HepG2 (cell line): ENCODE measurements around the gene GRB2. TPM values are rescaled to one million over a fixed set of nuclear protein-coding genes. Genes with fewer than 3 reads are reported as not detected.
A peak's percentile ranks its signal among the peaks of the same experiment; 100 is the strongest.

Experiments
- HNRNPL ChIP-seq: fragments of 200-400 bp; formaldehyde crosslinking; IDR thresholded peaks from 2 replicates; pipeline ENCODE4 v1.6.1; 2017; ENCODE audit warnings: mild to moderate bottlenecking, low read depth, low read length
- KDM5A ChIP-seq: fragments of 200-600 bp; sonication (generic); IDR thresholded peaks from 2 replicates; pipeline ENCODE4 v1.7.0; 2018; ENCODE audit warnings: antibody characterized with exemption, mild to moderate bottlenecking, low read length, borderline replicate concordance
- MEIS2 ChIP-seq: sonication (generic); formaldehyde crosslinking; IDR thresholded peaks from 2 replicates; pipeline ENCODE4 v1.9.0; 2021; ENCODE audit warnings: mild to moderate bottlenecking, missing genetic modification reagents
- MNT ChIP-seq: fragments of 450-650 bp; IDR thresholded peaks from 2 replicates; pipeline ENCODE4 v1.6.1; 2016
- PRDM15 ChIP-seq: sonication (generic); formaldehyde crosslinking; IDR thresholded peaks from 2 replicates; pipeline ENCODE4 v1.4.0; 2020; ENCODE audit warnings: missing genetic modification reagents
- ZBTB8A ChIP-seq: sonication (generic); formaldehyde crosslinking; IDR thresholded peaks from 2 replicates; pipeline ENCODE4 v1.4.0; 2020; ENCODE audit warnings: mild to moderate bottlenecking, low read depth, missing genetic modification reagents, borderline replicate concordance
- ZNF275 ChIP-seq: sonication (generic); formaldehyde crosslinking; IDR thresholded peaks from 2 replicates; pipeline ENCODE4 v1.8.0; 2022; ENCODE audit warnings: missing genetic modification reagents, mild to moderate bottlenecking, inconsistent platforms, borderline replicate concordance
- ZNF318 ChIP-seq: sonication (generic); formaldehyde crosslinking; IDR thresholded peaks from 2 replicates; pipeline ENCODE4 v1.4.0; 2020; ENCODE audit warnings: mild to moderate bottlenecking, missing genetic modification reagents
- ZNF572 ChIP-seq: sonication (generic); formaldehyde crosslinking; IDR thresholded peaks from 2 replicates; pipeline ENCODE4 v1.5.1; 2020; ENCODE audit warnings: mild to moderate bottlenecking, missing genetic modification reagents
- ZNF792 ChIP-seq: IDR thresholded peaks from 2 replicates; pipeline ENCODE4 v1.6.1; 2016
- ZNF891 ChIP-seq: sonication (generic); formaldehyde crosslinking; IDR thresholded peaks from 2 replicates; pipeline ENCODE4 v1.5.0; 2020; ENCODE audit warnings: mild to moderate bottlenecking, missing genetic modification reagents
- polyA plus RNA-seq, 8 experiments: library from polyadenylated mRNA; depleted of rRNA in 3 of 8; stranded (reverse) in 7 of 8; unstranded in 1 of 8; fragments of >200 nt; fragmentation: Illumina TruSeq in 4 of 8; extraction: Trizol in 4 of 8; gene quantifications; 2 replicates each; pipeline versions ENCODE4 v1.2.1 to v1.2.3, GENCODE V29; 2011 to 2016; ENCODE audit warnings: low read depth in 4 of 8, missing spikeins in 1 of 8, mixed read lengths in 1 of 8; ENCODE audit not compliant: insufficient read depth in 1 of 8
- total RNA-seq, 5 experiments: library from RNA; depleted of rRNA; stranded (reverse); fragments of >200 nt; fragmentation: Illumina TruSeq; extraction: Trizol; gene quantifications; 2 replicates each; pipeline ENCODE4 v1.2.3, GENCODE V29; 2016; ENCODE audit warnings: low read depth in 1 of 5

Gene GRB2
- total and polyA plus RNA-seq, 2 of the 13 experiments (the other 11 are each of a cell fraction or from before 2014, with no cell fraction given) = 84.6 to 92.3 TPM

GRCh38 chr17:75288770-75289114 is 116.7 kb downstream of the GRB2 start (continued):
- TF ChIP-seq ZNF318 (CRISPR knock-in tag) (peak; percentile 84; the same call in 1 of the 2 replicates), HNRNPL (peak; percentile 59; the same call in 1 of the 2 replicates), ZNF792 (CRISPR knock-in tag) (no peak), ZNF275 (peak; percentile 76), ZNF572 (CRISPR knock-in tag) (no peak), PRDM15 (peak; percentile 63; the same call in 1 of the 2 replicates), MEIS2 (CRISPR knock-in tag) (peak; percentile 22; the same call in 1 of the 2 replicates), MNT (peak; percentile 82), ZNF891 (no peak), ZBTB8A (no peak), KDM5A (peak; percentile 70)
